ENCODE measurements around the gene FBXL3.

GRCh38 chr13:77034881-77035280 is 7.9 kb upstream of the FBXL3 start:
- no peak for TF ChIP-seq CTCF (IDR thresholded peaks at IDR 0.05; ENCODE audit: low read depth, low read length, poor library complexity, severe bottlenecking)
- no peak for TF ChIP-seq EZH2phosphoT487 (IDR thresholded peaks at IDR 0.05; ENCODE audit: borderline replicate concordance, low read length)
